Measurements from ENCODE around the gene VPS39. TPM values are rescaled to one million over a fixed set of nuclear protein-coding genes. Genes with fewer than 3 reads are reported as not detected.
A peak's percentile ranks its signal among the peaks of the same experiment; 100 is the strongest.

Gene VPS39
- total RNA-seq, 1 donor from 2014 or later = 49.1 TPM

DNA sequence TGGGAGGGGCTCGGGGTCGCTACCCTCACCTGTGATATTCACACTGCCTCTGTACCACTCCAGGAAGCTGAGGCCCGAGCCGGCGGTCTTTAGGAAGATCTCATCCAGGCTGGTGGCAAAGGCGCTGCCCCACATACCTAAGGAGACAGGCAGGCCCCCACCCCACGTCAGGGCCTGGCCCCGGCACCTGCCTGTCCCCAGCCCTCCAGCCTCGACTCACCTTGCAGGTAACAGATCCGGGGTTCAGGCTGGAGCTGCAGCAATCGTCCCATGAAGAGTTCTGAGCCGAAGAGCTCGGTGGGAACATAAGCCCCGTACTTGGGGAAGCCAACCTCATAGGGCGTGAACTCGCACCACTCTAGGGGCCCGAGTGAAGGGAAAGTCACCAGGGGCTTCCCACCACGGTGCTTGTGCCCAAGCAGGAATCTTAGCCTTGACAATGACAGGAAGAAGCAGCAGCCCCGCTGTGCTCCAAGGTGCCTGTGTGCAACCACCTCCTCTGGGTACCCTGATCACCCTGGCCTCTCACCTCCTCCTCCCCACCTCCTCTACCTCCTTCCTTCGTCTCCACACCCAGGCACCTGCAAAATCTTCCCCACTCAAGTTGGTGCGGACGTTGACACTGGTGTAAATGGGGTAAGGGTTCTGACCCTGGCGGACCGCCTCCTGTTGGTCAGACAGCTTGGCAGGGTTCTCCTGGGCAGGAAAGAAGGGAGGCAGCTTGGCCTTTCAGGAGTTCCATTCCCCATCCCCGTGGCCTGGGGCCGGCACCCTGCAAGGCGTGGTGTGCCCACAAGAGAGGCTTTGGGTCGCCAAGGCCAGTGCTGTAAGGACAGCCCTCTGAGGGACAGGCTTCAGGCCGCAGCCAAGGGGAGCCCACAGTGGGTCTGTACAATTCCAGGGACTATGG is 62.3 kb downstream of the VPS39 start:
- DNase-seq (ENCODE audit: low spot score) = no peak

DNA sequence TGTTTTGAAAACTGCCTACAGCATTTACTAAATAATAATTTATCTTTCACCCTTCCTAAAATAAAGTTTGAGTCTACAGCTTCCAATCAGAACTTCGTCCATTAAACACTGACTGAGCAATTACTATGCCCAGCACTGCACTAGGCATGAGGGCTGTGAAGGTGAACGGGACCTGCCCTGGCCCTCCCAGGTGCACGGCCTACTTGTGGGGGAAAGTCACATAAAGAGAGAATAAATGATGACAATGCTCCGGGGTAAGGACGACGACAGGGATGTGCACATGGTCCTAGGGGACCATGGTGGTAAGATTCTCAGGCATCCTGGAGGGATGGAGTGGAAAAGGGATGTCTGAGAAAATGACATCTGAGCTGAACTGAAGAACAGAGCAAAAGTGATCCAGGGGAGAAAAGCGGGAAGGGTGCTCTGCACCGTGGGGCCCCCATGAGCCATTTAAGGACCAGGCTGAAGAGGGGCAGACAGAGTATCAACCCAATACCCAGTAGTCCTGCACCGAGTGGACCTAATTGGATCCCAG is 63.2 kb downstream of the VPS39 start:
- DNase-seq (ENCODE audit: low spot score) = no peak

DNA sequence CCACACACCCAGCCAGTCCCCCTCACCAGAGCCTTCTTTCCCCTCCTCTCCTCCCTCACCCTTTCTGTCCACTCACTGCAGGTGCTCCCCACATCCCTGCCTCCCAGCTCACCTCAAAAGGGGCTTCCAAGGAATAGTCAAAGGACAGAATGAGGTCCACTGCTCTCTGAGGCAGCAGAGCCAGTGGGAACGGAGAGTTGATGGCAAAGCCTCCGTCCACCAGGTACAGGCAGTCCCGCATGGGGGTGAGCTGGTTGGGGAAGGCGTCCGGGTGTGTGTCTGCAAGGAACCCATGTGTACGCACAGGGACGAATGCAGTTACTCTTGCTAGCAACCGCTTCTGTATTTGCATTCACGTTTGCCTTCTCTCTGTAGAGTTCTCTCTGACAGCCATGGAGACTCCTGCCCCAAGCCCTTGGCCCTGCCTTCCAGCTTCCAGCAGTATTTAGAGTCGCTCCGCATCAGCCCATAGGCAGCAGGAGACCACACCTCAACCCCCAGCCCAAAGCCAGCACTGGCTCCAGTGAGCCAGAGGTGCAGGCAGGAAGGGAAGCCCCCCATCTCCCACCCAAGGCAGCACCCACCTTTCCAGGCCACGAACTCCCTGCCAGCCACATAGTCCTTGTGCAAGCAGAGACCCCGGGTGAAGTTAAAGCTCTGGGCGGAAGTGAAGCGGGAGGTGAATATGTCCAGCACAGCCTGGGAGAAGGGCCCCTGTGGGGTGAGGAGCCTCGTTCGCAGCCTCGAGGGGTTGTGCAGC is 64.1 kb downstream of the VPS39 start:
- no peak for DNase-seq (ENCODE audit: low spot score)

DNA sequence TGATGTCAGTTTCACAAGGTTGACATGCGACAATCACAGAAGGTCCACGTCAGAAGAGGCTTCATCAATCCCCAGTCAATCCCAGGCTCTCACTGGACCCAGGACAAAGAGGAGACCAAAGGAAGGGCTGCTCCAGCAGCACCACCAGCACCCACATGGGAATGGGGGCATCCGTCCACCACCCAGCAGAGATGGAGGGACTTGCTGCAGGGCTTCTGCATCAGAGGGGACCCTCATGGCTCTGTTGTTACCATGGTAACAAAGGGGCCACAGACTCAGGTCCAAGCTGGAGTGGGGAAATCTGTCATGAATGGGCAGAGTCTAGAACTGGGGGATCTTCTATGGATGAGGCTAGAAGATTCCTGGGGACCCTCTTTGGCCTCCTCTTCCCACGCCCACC is 64.7 kb downstream of the VPS39 start:
- no peak for DNase-seq (ENCODE audit: low spot score)

DNA sequence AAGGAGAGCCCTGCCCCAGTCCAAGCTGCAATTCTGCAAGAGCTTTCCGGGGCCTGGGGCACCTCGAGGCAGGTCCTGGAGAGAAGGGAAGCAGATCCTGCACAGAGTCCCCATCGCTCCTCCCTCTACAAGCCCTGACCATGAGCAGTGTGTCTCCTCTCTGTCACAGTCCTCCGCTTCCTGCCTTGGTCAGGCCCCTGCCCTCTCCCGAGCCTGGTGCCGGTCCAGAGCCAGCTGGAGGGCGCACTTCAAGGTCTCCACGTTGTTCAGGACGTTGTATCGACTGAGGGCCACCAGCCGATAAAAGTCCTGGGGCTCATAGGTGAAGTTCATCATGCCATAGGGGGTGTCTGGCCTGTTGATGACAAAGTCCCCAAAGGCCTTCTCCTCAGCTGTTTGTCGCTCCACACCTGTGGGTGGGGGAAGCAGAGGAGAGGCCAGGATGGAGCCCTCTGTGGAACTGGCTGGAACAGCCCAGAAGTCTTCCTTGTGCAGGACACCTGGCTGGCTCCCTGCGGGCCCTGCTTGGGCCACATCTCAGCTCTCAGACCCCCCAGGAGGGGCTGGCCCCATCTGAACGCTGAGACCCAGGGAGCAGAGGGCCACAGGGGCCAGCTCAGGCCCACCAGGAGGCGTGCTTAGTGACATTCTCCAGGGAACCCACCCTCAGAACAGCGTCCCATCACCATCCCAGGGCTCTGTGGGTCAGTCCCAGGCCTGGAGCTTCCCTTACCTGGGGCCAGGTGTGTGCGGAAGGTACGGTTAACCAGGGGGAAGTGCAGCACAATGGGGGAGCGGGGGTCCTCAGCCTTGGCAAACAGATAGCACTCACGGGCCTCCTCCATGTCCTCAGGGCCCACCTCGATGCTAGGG is 66.1 kb downstream of the VPS39 start:
- DNase-seq (ENCODE audit: low spot score) = no peak

DNA sequence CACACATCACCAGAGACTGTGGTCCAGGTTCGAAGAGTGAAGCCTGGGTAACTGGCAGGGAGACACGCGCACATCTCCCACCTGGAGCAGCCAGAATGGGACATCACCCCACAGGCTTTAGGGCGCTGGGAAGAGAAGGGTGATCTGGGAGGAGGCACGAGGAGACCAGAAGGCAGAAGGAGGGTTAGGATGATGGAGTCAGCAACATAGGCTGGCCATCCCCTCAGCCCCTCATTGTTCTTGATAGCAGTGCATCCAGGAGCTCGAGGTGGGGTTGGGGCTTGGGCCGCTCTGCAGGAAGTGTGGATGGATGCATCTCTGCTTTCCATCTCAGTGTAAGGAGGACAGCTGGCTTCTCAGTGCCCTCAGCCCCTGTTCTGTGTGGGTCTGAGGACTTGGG is 66.9 kb downstream of the VPS39 start:
- no peak for DNase-seq (ENCODE audit: low spot score)

DNA sequence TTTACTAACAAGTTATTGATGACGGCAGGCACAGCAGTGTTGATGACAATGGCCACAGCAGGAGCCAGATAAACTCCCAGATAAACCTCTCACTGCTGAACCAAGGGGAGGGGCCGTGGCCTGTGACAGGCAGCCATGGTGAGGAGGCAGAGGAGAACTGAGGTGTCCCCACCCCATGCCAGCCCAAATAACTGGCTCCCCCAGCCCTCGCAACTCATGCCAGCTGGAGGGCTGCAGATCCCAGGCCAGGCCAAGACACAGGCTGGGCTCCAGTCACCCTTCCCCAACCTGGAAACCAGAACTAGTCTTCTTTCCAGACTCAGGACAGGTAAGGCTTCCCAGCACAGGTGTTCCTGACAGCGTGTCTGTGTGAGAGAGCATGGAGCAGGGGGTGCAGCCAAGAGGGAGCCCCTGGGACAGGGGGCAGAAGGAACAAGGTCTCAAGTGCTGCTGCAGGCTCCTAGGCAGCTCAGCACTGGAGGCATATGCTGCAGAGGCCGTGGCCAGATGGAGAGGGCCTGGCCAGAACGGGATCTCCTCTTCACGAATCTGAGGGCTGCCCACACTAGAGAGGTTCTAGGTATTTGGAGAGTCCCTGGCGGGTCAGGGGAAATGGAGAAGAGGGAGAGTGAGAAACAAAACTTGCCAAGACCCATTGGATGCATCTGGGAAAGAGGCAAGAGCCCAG is 67.6 kb downstream of the VPS39 start:
- no peak for DNase-seq (ENCODE audit: low spot score)

DNA sequence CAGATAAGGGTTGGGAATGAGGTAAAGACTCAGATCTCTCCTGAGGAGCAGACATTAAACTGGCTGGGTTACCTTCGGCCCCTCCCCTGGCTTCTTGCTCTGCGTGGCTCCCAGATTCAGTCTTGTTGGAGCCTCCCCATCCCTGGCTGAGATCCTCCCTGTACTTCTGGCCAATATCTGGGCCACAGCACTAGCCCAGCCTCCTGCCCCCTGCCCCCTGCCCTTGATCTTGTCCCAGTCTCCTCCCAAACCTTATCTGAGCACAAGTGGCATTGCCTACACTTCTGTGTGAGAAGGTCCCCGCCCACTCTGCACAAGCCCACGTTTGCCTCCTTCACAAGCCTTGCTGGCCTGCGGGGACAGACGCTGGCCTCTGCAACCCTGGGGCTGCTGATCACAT is 68.5 kb downstream of the VPS39 start:
- DNase-seq (ENCODE audit: low spot score) = no peak

DNA sequence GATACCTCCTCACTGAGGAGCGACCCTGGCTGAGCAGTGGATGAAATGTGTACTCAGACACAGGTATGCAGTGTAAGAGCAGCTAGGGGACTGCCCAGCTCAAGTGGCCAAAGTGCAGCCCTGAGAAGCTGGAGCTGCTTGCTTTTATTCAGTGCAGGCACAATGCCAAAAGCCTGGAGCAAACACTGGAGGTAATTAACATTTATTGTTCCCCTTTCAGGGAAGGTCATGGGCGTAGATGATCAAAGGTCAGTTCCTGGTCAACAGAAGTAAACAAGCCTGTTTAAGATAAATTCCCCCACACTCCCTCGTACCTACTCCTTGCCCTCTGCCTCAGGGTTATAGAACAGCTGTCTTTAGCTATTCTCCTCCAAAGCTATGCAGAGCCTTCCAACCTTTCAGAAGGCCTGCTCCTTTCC is 69.1 kb downstream of the VPS39 start:
- DNase-seq (ENCODE audit: low spot score) = no peak

DNA sequence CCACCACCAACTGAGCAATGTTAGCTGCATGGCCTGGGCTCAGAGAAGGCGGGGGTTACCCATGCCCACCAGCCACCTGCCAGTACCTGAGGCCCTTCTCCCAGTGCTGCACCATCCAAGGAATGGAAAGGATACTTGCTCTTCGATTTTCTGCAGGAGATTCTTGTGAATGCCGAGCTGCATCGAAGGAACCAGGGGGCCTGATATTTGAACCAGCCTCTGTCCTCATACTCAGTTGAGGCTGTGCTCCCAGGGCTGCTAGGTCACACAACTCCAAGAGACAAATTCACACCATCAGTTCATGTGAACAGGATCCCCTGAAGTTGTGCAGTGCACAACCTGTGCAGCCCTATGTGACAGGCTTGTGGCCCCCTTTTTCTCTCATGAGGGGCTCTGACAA is 69.7 kb downstream of the VPS39 start:
- DNase-seq (ENCODE audit: low spot score) = no peak

DNA sequence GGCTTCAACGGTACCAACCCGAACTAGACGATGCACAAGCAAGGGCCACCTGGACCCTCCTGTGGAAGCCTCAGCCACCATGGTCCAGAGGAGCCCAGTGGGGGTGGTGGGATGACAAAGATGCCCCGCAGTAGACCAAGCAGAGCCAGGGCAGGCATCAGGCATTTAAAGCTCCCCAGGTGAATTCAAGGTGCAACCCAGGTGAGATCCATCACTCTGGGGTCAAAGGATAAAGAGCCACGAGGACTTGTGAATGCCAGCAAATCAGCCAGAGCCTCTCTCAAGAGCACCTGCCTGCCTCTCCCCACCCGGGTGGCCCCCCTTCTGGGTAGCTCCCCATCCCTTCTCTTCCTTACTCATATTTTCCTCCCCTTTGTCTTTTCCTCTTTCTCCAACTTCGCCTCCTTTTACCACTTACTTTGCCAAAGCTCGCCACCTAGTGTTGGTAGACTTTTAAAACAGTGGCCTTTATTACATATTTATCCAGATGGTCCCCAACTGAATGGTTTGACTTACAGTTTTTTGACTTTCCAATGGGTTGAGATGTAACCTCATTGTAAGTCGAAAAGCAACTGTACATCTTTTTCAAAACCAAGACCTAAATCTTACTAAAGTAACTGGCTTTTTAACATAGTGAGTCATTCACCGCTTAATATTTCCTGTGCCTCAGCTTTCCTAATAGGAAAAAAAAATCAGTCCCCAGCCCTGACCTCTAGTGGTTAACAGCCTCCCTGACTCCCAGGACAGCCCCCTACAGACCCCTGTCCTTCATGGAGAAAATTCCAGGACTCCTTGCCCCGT is 70.4 kb downstream of the VPS39 start:
- peak; percentile 62 for DNase-seq (ENCODE audit: low spot score)

DNA sequence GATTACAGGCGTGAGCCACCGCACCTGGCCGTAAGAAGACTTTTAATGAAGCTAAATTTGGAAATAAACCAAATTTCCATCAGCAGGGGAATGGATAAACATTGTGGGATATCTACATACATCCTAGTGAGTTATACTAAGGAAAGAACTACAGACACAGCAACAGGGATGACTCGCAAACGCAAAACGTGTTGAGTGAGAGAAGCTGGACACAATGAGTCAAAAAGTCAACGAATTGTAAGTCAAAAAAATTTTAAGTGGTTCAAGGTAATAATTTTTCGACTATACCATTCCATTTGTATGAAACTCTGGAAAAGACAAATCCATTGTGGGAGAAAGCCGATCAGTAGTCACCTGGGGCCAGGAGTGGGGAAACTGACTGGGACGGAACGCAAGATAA is 71.6 kb downstream of the VPS39 start:
- no peak for DNase-seq (ENCODE audit: low spot score)

DNA sequence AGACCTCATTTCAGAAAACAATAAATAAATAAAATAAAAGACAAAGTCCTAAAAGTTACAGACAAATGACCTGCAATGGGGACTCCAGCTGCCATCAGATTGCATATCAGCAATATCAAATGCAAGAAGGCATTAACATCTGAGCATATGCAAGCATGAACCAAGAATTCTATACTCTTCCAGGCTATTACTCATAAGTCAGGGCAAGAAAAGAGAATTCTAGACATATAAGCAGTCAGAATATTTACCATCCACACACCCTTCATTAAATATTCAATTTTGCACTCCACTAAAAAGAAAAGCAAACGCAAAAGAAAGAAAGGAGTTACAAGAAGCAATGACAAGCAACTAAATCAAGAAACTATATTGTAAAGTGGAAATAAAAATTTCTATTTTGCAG is 72.8 kb downstream of the VPS39 start:
- no peak for DNase-seq (ENCODE audit: low spot score)

DNA sequence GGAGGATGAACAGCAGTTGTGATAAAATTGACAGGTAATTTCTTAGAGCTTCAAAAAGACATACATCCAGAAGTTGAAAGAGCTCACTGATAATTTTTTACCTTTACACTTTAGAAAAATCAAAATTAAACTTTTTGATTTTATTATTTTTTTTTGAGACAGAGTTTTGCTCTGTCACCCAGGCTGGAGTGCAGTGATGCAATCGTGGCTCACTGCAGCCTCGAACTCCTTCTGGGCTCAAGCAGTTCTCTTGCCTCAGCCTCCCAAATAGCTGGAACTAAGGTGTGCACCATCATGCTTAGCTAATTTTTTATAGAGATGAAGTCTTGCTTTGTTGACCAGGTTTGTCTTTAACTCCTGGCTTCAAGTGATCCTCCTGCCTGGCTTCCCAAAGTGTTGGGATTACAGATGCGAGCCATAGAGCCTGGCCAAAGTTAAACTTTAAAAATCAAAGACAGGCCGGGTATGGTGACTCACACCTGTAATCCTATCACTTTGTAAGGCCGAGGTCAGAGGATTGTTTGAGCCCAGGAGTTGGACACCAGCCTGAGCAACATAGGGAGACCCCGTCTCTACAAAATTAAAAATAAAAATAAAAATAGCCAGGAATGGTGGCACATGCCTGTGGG is 73.4 kb downstream of the VPS39 start:
- no peak for DNase-seq (ENCODE audit: low spot score)

DNA sequence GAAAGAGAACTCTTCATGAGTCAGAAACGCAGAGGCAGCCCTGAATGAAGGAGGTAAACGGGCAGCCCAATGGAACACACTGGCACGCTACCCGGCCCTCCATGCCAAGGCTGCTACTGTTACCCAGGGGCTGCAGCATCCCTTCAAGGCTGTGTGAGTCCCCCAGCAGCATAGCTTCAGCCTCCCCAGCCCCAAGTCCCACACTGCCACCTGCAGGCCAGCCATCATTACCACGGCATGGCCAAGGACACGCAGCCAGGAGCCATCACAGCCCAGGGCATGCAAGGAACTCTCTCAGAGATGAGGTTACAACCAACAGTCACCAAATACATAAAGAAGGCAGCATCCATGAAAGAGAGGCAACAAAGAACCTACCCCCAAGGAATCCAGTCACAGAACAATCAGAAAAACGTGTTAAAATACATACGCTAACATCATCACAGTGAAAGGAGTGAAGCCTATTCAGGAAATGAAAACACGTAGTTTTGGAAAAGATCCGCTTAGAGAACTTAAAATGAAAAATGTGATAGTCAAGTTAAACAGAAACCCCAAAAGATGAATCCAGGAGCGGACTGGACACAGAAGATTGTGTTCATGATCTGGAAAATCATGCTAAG is 74.1 kb downstream of the VPS39 start:
- no peak for DNase-seq (ENCODE audit: low spot score)

DNA sequence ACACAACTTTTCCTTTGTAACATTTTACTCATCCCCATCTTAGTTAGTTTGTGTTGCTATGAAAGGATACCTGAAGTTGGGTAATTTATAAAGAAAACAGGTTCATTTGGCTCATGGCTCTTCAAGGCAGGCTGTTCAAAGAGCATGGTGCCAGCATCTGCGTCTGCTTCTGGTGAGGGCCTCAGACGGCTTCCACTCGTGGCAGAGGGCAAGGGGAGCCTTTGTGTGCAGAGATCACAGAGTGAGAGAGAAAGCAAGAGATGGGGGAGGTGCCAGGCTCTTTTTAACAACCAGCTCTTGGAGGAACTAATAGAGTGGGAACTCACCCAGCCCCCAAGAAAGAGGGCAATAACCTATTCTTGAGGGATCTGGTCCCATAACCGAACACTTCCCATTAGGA is 74.7 kb downstream of the VPS39 start:
- no peak for DNase-seq (ENCODE audit: low spot score)

DNA sequence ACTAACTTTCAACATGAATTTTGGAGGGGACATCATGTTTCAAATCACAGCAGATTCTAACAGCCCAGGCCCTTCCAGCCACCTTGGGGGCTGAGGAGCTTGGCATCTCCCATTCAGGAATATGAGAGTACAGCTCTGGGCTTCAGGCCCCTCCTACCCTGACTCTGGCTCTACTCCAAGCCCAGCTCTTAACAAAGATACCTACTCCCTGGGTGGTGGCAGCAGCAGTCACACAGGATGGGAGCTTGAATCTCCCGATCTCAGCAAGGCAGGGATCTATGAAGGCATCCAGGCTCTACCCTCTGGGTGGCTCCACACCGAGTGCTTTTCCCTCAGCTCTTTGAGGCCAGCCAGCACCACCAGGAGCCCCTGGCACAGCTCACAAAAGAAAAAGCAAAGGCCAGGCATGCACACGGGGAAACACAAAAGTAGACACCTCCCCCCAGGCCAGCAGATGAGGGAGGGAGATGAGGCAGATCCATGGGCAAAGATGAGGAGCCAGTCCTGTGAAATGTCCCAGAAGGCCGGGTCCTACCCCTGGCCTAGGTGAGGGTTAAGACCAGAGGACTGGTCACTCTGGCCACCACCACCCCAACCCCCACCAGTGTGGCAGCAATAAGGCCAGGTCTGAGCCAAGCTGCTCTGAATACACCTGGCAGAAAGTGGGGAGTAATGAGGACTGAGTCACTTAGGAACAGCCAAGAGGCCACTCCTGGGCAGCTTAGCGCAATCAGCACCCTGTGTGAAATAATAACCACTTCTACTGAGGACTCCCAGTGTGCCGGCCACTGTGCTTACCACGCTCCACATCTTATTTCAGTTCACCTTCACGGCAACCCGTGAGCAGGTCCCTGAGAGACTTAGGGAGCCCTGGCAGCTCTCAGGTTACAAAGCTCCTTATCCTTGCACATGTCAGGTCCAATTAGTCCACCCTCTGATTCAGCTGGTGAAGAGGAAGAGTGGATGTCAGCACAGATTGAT is 76.0 kb downstream of the VPS39 start:
- no peak for DNase-seq (ENCODE audit: low spot score)

DNA sequence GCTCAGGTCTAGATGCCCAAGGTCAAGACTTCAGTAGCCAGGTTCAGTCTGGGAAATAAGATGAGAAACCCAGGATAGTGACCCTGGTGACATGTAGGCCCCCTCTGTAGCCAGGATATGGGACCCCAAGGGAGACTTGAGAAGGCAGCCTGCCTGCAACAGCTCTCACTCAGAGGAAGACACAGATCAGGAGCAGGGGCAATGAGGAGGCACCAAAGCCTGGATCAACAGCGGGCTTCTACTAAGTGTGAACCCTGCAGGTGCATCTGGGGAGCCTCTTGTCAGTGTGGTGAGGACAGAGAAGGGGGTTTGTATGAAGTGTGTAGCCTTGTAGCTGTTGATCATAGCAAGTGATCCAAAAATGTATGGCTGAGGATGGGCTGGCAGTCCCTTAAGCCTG is 77.1 kb downstream of the VPS39 start:
- no peak for DNase-seq (ENCODE audit: low spot score)
